ENCODE measurements around the gene OMA1.
A peak's percentile ranks its signal among the peaks of the same experiment; 100 is the strongest.

Gene OMA1

GRCh38 chr1:58456470-58456869 lies 90.1 kb downstream of the OMA1 start:
- no peak for DNase-seq

GRCh38 chr1:58454807-58455206 lies 91.7 kb downstream of the OMA1 start:
- DNase-seq: no peak

DNA sequence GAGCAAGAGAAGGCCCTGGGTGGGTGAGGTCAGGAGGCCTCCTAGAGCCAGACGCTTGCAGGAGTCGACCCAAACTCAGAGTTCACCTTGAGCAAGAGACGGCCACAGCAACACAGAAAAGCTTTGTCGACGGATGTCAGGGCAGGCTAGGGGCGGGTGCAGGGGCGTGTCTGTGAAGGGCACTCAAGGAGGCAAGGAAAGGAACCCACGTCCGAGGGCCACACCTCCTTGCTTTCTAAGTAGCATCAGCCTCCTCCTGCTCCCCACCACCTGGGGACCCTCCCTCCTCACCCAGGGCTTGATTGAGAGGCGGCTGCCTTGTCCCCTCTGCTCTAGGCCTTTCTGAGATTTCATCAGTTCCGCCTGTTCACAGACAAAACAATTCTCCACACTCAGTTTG lies 92.1 kb downstream of the OMA1 start:
- DNase-seq: no peak

- no peak for DNase-seq
Observed at GRCh38 chr1:58451560-58452191, 94.8 kb downstream of the OMA1 start.

- no peak for DNase-seq
Observed at GRCh38 chr1:58447886-58448285, 98.6 kb downstream of the OMA1 start.

- no peak for DNase-seq
Observed at GRCh38 chr1:58447042-58447441, 99.5 kb downstream of the OMA1 start.

- DNase-seq: no peak
Observed at GRCh38 chr1:58446368-58446767, 100.2 kb downstream of the OMA1 start.

DNA sequence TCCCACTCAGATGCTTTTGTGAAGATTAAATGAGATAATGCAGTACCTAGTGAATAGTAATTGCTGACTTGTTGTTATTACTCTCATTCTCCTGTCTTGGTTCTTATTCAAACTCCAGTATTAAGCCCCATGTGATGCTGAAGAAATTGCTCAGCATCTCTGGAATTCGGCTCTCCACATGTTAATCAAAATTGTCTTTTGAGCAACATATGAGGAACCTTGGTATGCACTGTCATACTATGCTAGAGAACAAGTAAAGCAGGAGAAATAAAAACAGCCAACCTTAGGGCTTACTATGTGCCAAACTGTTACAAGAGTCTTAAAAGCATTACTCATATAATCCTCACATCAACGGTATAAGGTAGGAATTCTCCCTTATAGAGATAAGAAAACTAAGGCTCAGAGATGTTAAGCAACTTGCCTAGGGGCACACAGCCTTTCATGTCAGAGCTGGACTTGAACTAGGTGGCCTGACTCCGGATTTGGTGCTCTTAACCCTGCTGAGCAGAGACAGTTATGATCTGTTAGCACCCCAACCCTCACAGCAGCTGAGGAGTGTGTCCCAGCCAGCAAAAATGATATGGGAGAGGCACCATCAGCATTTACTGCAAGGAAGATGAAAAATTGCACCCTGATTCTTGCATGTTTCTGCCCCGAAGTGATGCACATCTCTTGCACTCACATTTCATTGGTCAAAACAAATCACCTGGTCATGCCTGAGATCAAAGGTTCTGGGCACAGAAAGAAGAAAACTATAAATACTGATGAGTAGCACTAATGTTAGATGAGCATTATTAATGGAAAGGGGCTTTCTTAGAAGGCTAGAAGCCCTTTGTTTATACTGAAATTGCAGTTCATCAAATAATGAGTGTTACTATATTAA lies 102.3 kb downstream of the OMA1 start:
- DNase-seq: no peak

GRCh38 chr1:58442114-58442513 lies 104.4 kb downstream of the OMA1 start:
- peak in 1 of 2 experiments; percentile 7 for DNase-seq

DNA sequence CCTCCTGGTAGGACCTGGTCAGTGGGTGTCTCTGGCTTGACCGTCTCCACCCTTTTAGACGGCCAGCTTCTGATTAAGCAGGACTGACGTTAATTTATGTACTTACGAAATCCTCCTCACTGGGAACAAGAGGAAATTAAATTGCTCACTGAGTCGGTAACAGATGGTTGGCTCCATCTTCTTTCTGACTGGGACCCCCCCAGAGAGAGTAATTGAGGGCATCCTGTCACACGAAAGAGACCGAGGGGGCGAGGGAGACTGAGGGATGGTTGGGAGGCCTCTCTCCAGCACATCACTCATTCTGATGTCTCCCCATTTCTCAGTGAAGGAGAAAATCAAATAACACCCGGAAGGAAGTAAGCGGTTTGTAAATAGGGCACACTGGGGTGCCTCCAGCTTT lies 104.8 kb downstream of the OMA1 start:
- DNase-seq: no peak

GRCh38 chr1:58440696-58441095 lies 105.8 kb downstream of the OMA1 start:
- DNase-seq: no peak

DNA sequence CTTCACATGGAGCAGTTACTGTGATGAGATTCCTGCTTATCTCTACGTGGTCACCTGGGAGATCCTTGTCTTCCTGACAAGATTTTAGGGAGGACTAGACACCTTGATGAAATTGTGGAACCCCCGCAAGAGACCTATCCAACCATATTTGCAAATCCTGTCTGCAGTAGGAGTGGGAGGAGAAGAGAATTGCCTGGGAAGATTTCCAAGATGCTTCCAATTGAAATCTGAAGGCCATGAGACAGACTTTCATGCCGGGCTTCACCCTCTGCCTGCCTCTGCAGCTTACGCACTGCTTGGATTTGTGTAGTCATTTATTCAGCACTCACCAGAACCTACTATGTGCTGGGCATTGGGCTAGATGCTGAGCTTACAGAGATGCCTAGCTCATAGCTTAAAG lies 106.6 kb downstream of the OMA1 start:
- DNase-seq: no peak

- DNase-seq: no peak
Observed at GRCh38 chr1:58438468-58438867, 108.1 kb downstream of the OMA1 start.

DNA sequence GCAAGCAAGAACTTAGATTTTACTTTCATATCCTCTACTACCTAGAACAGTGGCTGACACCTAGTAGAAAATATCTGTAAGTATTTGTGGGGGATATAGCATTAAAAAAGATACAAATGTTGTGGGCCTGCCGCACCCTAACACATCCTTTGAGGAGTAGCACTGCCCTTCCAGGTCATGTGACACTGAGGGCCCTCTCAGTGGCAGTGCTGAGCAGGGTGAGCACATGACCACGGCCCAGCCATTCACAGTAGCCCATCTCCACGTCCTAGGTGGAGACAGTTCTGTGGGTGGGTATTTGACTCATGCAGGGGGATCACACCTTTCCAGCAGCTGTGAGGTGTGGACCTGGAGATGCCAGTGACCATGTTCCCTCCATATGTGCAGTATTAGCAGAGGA lies 108.9 kb downstream of the OMA1 start:
- no peak for DNase-seq

DNA sequence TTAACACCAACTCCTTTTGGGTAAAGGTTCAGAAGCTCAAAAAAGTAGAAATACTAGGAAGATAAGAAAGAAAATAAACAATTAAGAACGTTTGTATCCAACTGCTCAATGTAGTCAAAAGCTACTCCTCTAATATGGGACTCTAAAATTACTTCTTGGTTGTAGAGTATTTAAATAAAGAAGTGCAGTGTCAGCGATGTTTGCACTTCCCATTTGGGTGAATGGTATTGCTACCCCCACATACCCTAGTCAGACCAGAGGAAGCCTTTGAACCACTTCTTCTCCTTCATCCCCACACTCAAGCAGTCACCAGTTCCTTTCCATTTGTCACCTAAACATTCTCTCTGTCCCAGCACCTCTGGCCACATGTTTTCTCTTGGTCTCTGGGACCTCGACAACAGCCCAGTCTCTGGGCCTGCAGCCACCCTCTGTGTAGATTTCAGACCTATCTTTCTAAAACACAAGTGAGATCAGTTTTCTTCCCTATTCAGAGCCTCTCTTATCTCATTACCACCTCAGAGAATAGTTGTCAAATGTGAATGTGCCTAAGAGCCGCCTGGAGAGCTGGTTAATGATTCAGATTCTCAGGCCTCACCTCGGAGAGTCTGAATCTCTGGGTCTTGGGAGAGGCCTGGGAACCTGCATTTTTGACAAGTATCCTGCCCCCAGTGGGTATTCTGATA lies 109.8 kb downstream of the OMA1 start:
- no peak for DNase-seq

- DNase-seq: no peak
Observed at GRCh38 chr1:58435376-58435775, 111.2 kb downstream of the OMA1 start.

GRCh38 chr1:58434607-58435006 lies 111.9 kb downstream of the OMA1 start:
- DNase-seq: no peak

GRCh38 chr1:58434181-58434580 lies 112.3 kb downstream of the OMA1 start:
- DNase-seq: no peak

DNA sequence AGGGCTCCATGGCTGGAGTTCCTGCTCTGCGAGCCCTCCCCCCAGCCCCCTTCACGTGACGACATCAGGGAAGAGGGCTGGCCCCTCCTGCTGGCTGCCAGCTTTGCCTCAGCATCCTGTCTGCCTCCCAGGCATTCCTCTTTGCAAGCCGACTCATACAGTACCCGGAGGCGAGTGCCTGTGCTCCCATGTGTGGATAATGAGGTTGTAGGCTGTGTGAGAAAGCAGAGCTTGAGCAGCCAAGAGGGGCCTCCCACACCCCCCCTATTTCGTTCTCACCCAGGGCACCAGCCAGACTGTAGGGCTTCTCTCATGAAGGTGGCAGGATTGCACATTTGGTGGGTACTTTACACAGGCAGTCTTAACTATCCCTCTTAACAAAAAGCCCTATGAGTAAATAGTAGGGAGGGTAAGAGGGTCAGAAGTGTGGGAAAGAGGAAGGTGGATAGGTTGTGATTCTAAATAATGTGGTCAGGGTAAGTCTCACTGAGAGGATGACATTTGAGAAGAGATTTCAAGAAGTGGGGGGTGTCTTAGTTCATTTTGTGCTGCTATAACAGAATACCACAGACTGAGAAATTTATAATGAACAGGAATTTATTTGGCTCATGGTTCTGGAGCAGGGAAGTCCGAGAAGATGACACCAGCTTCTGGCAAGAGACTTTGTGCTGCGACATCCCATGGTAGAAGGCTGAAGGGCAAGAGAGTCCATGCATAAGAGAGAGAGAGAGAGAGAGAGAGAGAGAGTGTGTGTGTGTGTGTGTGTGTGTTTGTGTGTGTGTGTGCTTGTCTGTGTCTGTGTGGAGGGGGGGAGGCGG lies 113.5 kb downstream of the OMA1 start:
- no peak for DNase-seq

DNA sequence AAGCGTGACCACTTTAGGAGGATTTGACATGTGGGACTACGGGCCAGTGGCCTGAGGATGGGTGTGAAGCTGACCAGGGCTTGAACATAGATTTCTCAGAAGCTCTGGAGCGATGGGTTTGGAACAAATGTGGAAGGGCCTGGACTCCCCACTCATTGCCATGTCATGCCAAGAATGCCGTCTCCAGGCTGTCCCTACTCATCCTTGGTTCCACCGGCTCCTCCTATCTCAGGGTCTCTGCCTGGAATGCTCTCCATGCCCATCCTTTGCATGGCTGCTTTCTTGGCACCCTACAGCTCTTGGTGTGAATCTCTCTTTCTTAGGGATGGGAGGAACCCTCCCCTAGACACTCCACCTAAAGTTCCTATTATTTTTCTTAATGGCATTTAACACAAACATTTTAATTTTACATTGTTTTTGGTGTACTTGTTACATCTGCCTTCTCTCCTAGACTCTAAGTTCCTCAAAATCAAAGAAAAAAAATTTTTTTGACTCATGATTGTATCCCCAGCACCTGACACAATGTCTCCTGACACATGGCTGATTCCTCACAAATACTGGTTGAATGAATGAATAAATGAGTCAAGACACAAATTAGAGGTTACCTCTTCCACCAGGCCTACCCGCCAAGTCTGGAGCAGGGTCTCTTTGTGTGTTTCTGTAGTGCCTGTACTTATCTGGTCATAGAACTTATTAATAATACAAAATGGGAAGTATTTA lies 114.5 kb downstream of the OMA1 start:
- DNase-seq: no peak
